ENCODE measurements around the gene COA1. TPM values are rescaled to one million over a fixed set of nuclear protein-coding genes. Genes with fewer than 3 reads are reported as not detected.

COA1 gene
- total RNA-seq, 3 donors from 2014 or later (not counting 1 experiment from before 2014, with no cell fraction given), result 55.0 to 85.3 (median 69.5) TPM

DNA sequence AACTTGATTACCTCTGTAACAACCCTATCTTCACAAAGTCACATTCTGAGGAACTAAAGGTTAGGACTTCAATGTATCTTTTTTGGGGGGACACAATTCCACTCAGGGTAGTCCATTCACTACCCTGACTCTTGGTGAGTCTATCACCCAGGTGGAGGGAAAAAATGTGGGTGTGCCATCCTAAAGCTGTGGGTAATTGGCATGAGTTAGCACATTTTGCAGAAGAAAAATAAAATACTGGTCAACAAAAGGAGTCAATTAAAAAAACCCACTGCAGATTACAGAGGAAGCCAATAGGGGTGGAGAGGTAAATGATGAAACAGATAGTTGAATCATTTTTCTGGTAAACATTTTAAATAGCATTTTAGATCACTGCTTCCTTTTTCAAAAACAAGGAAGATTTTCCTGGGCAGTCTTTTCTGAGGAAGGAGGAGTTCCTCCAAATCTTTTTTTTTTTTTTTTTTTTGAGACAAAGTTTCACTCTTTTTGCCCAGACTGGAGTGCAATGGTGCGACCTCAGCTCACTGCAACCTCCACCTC is 24.0 kb upstream of the COA1 start:
- Histone ChIP-seq H3K27ac (ENCODE audit: low read length) (no peak overlapping the region), H3K27me3 (ENCODE audit: control insufficient read depth, insufficient read depth, low read length) (no peaks in the 10 kb centered on the region), H3K36me3 (ENCODE audit: control insufficient read depth, insufficient read depth, low read length) (no peaks in the 10 kb centered on the region), H3K9me3 (ENCODE audit: control insufficient read depth, insufficient read depth, low read length) (no peaks in the 10 kb centered on the region), H3K4me1 (ENCODE audit: control insufficient read depth, insufficient read depth, low read length) (peaks cover 7% of the 10 kb centered on the region), H3K4me3 (ENCODE audit: low read length) (no peak overlapping the region)
- 93% methylated on average over 1 of the region's 1 CpG for WGBS (ENCODE audit: insufficient coverage)
- H3K36me3 Mint-ChIP-seq, result no peaks in the 10 kb centered on the region
- H3K9me3 Mint-ChIP-seq, result no peaks in the 10 kb centered on the region
- H3K27ac Mint-ChIP-seq, result no peak overlapping the region
- ATAC-seq (no peak), DNase-seq (no peak)
- intact Hi-C loops (cut with micrococcal nuclease), result no loop called here
- no peak overlapping the region for H3K4me3 Mint-ChIP-seq
- TF ChIP-seq, protein P1, sequence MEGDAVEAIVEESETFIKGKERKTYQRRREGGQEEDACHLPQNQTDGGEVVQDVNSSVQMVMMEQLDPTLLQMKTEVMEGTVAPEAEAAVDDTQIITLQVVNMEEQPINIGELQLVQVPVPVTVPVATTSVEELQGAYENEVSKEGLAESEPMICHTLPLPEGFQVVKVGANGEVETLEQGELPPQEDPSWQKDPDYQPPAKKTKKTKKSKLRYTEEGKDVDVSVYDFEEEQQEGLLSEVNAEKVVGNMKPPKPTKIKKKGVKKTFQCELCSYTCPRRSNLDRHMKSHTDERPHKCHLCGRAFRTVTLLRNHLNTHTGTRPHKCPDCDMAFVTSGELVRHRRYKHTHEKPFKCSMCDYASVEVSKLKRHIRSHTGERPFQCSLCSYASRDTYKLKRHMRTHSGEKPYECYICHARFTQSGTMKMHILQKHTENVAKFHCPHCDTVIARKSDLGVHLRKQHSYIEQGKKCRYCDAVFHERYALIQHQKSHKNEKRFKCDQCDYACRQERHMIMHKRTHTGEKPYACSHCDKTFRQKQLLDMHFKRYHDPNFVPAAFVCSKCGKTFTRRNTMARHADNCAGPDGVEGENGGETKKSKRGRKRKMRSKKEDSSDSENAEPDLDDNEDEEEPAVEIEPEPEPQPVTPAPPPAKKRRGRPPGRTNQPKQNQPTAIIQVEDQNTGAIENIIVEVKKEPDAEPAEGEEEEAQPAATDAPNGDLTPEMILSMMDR (IDR thresholded peaks at IDR 0.05), result no peak
- peaks cover 0 to 10% of the 10 kb centered on the region in 2 donors for H3K27me3 Mint-ChIP-seq (ENCODE audit: low read depth in 2 of 2)
- peaks cover 5 to 15% of the 10 kb centered on the region in 2 donors for H3K4me1 Mint-ChIP-seq

GRCh38 chr7:43752411-43752810 is 23.1 kb upstream of the COA1 start:
- H3K4me3 Mint-ChIP-seq, result no peak overlapping the region
- DNase-seq (no peak), ATAC-seq (no peak)
- no peaks in the 10 kb centered on the region for H3K9me3 Mint-ChIP-seq
- 94% methylated on average over 3 of the region's 3 CpGs for WGBS (ENCODE audit: insufficient coverage)
- no peaks in the 10 kb centered on the region for H3K36me3 Mint-ChIP-seq
- peaks cover 0 to 8% of the 10 kb centered on the region in 2 donors for H3K27me3 Mint-ChIP-seq (ENCODE audit: low read depth in 2 of 2)
- TF ChIP-seq, protein P1 (IDR thresholded peaks at IDR 0.05), result no peak
- Histone ChIP-seq H3K9me3 (ENCODE audit: control insufficient read depth, insufficient read depth, low read length) (no peaks in the 10 kb centered on the region), H3K27me3 (ENCODE audit: control insufficient read depth, insufficient read depth, low read length) (no peaks in the 10 kb centered on the region), H3K4me1 (ENCODE audit: control insufficient read depth, insufficient read depth, low read length) (no peaks in the 10 kb centered on the region), H3K4me3 (ENCODE audit: low read length) (no peak overlapping the region), H3K36me3 (ENCODE audit: control insufficient read depth, insufficient read depth, low read length) (no peaks in the 10 kb centered on the region), H3K27ac (ENCODE audit: low read length) (no peak overlapping the region)
- H3K27ac Mint-ChIP-seq, result no peak overlapping the region
- H3K4me1 Mint-ChIP-seq, result peaks cover 0 to 8% of the 10 kb centered on the region in 2 donors
- intact Hi-C loops (cut with micrococcal nuclease), result no loop called here

- no peak overlapping the region for H3K4me3 ChIP-seq (ENCODE audit: low read length)
- no peaks in the 10 kb centered on the region for H3K4me1 Mint-ChIP-seq
- H3K27ac Mint-ChIP-seq, result no peak overlapping the region
- peaks cover 7 to 9% of the 10 kb centered on the region in 2 donors for H3K27me3 Mint-ChIP-seq (ENCODE audit: low read depth in 2 of 2)
- DNase-seq (no peak), ATAC-seq (no peak)
- H3K9me3 ChIP-seq (ENCODE audit: control insufficient read depth, insufficient read depth, low read length), result no peaks in the 10 kb centered on the region
- no peaks in the 10 kb centered on the region for H3K9me3 Mint-ChIP-seq
- no peaks in the 10 kb centered on the region for H3K4me1 ChIP-seq (ENCODE audit: control insufficient read depth, insufficient read depth, low read length)
- no peaks in the 10 kb centered on the region for H3K36me3 Mint-ChIP-seq
- H3K27me3 ChIP-seq (ENCODE audit: control insufficient read depth, insufficient read depth, low read length), result no peaks in the 10 kb centered on the region
- WGBS (ENCODE audit: insufficient coverage), result 87% methylated on average over 14 of the region's 14 CpGs
- no peak overlapping the region for H3K27ac ChIP-seq (ENCODE audit: low read length)
- H3K4me3 Mint-ChIP-seq, result no peak overlapping the region
- intact Hi-C loops (cut with micrococcal nuclease), result no loop called here
- TF ChIP-seq, protein P1 (IDR thresholded peaks at IDR 0.05), result no peak
- no peaks in the 10 kb centered on the region for H3K36me3 ChIP-seq (ENCODE audit: control insufficient read depth, insufficient read depth, low read length)
These were observed 20.9 kb upstream of the COA1 start for GRCh38 chr7:43750016-43750887.

All from natural killer cell (primary cell).